ENCODE data around the gene LIN7C. TPM values are rescaled to one million over a fixed set of nuclear protein-coding genes. Genes with fewer than 3 reads are reported as not detected.

LIN7C gene, protein sequence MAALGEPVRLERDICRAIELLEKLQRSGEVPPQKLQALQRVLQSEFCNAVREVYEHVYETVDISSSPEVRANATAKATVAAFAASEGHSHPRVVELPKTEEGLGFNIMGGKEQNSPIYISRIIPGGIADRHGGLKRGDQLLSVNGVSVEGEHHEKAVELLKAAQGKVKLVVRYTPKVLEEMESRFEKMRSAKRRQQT
- 3.0 TPM for polyA plus RNA-seq (2012; ENCODE audit: low read depth, missing spikeins)

GRCh38 chr11:27506200-27507182, at the start of gene LIN7C:
LIN7C (minus strand) TSS chr11:27506769; CDS start chr11:27506752, 17 bp downstream.
- peak; percentile 61 for DNase-seq (ENCODE audit: insufficient read length, low spot score)
- peak; percentile 94 for FAIRE-seq
- no peak for TF ChIP-seq PAX5 (IDR thresholded peaks at IDR 0.05; ENCODE audit: insufficient read depth, low read length, severe bottlenecking)
- peak; percentile 78 for TF ChIP-seq POU2F2 (IDR thresholded peaks at IDR 0.05; ENCODE audit: low read depth, low read length)
- peak; percentile 95 for TF ChIP-seq POLR2AphosphoS5 (IDR thresholded peaks at IDR 0.05; ENCODE audit: low read depth, low read length)
- peak; percentile 85 for TF ChIP-seq TAF1 (IDR thresholded peaks at IDR 0.05; ENCODE audit: low read depth, low read length)
- peak; percentile 98 for TF ChIP-seq POLR2A (IDR thresholded peaks at IDR 0.05; ENCODE audit: low read depth, low read length)
- TF ChIP-seq SPI1 (IDR thresholded peaks at IDR 0.05; ENCODE audit: low read depth, low read length) = no peak

GRCh38 chr11:27555264-27555663, 48.7 kb upstream of the LIN7C start:
- TF ChIP-seq TAF1 (IDR thresholded peaks at IDR 0.05; ENCODE audit: low read depth, low read length) (no peak), POU2F2 (IDR thresholded peaks at IDR 0.05; ENCODE audit: low read depth, low read length) (no peak), POLR2AphosphoS5 (IDR thresholded peaks at IDR 0.05; ENCODE audit: low read depth, low read length) (no peak), SPI1 (IDR thresholded peaks at IDR 0.05; ENCODE audit: low read depth, low read length) (no peak)
- FAIRE-seq = no peak
- no peak for DNase-seq (ENCODE audit: insufficient read length, low spot score)

DNA sequence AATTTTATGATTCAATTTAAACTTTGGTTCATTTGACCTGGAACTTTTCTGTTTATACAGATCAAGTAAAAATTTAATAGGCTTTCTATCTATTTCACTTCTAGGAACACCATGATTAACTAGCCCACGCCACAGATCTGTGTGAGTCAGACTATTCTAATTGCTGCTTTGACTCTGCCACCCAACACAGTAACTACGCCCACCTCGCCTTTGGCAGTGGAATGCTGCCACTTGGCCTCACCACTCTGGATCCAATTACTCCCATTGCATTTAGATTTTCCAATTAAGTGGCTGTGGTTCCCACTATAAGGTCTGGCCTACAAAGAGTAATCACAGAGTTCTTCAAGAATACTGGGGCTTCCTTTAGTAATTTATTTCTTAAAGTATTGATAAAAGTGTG, 46.6 kb upstream of the LIN7C start:
- no peak for FAIRE-seq

DNA sequence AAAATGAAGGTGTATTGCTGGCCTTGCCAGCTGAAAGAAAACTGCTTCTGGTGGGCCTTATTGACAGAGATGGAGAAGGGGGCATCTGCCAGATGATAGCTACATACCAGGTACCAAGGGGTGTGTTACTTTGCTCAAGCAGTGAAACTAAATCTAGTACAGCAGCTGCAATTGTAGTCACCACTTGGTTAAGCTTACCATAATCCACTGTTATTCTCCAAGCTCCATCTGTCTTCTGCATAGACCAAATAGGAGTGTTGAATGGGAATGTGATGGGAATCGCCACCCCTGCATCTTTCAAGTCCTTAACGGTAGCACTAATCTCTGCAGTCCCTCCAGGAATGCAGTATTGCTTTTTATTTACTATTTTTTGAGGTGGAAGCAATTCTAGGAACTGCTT, 45.8 kb upstream of the LIN7C start:
- TF ChIP-seq POLR2A (IDR thresholded peaks at IDR 0.05; ENCODE audit: low read depth, low read length) (no peak), PAX5 (IDR thresholded peaks at IDR 0.05; ENCODE audit: insufficient read depth, low read length, severe bottlenecking) (no peak)
- DNase-seq (ENCODE audit: insufficient read length, low spot score) (no peak), FAIRE-seq (no peak)

More for the DNA sequence above, 46.6 kb upstream of the LIN7C start:
- DNase-seq (ENCODE audit: insufficient read length, low spot score) = no peak
- TF ChIP-seq PAX5 (IDR thresholded peaks at IDR 0.05; ENCODE audit: insufficient read depth, low read length, severe bottlenecking) = no peak
- TF ChIP-seq SPI1 (IDR thresholded peaks at IDR 0.05; ENCODE audit: low read depth, low read length) = no peak
- TF ChIP-seq POLR2AphosphoS5 (IDR thresholded peaks at IDR 0.05; ENCODE audit: low read depth, low read length) = no peak
- TF ChIP-seq POLR2A (IDR thresholded peaks at IDR 0.05; ENCODE audit: low read depth, low read length) = no peak
- TF ChIP-seq TAF1 (IDR thresholded peaks at IDR 0.05; ENCODE audit: low read depth, low read length) = no peak
- TF ChIP-seq POU2F2 (IDR thresholded peaks at IDR 0.05; ENCODE audit: low read depth, low read length) = no peak

DNA sequence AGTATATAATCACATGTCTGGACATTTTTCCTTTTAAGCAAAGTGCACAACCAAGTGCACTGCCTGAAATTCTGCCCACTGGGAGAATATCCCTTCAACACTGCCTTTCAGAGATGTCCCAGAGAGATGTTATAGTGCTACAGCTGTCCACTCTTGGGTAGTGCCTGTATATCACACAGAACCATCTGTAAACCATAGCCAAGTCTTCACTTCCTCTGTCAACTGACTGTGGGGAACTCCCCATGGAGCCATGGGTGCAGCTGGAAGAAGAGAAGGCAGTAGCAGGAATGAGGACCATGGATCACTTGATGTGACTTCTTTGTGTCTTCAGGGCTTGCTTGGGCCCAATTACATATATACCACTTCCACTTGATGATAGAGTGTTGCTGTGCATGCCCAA, 44.6 kb upstream of the LIN7C start:
- DNase-seq (ENCODE audit: insufficient read length, low spot score) (no peak), FAIRE-seq (no peak)
- TF ChIP-seq TAF1 (IDR thresholded peaks at IDR 0.05; ENCODE audit: low read depth, low read length) (no peak), POU2F2 (IDR thresholded peaks at IDR 0.05; ENCODE audit: low read depth, low read length) (no peak), SPI1 (IDR thresholded peaks at IDR 0.05; ENCODE audit: low read depth, low read length) (peak; percentile 60), PAX5 (IDR thresholded peaks at IDR 0.05; ENCODE audit: insufficient read depth, low read length, severe bottlenecking) (no peak), POLR2AphosphoS5 (IDR thresholded peaks at IDR 0.05; ENCODE audit: low read depth, low read length) (no peak)

- TF ChIP-seq POLR2AphosphoS5 (IDR thresholded peaks at IDR 0.05; ENCODE audit: low read depth, low read length) = no peak
- no peak for TF ChIP-seq PAX5 (IDR thresholded peaks at IDR 0.05; ENCODE audit: insufficient read depth, low read length, severe bottlenecking)
- no peak for TF ChIP-seq POLR2A (IDR thresholded peaks at IDR 0.05; ENCODE audit: low read depth, low read length)
- no peak for TF ChIP-seq POU2F2 (IDR thresholded peaks at IDR 0.05; ENCODE audit: low read depth, low read length)
- TF ChIP-seq SPI1 (IDR thresholded peaks at IDR 0.05; ENCODE audit: low read depth, low read length) = no peak
- TF ChIP-seq TAF1 (IDR thresholded peaks at IDR 0.05; ENCODE audit: low read depth, low read length) = no peak
- FAIRE-seq = no peak
Observed at GRCh38 chr11:27545946-27546345, 39.4 kb upstream of the LIN7C start.

DNA sequence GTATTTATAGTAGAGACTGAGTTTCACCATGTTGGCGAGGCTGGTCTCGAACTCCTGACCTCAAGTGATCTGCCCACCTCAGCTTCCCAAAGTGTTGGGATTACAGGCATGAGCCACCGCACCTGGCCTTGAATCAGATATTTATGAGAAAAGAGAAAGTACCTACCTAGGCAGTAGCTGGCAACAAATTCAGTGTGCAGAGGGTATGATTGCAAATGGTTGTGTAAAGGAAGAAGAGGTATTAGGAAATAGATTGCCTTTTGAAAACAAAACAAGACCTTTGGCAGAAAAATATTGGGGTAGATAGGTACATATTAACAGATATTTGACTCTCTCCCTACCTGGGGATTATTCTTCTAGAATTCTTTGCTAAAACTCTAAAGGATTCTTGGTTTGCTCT, 38.5 kb upstream of the LIN7C start:
- no peak for DNase-seq (ENCODE audit: insufficient read length, low spot score)
- TF ChIP-seq POLR2A (IDR thresholded peaks at IDR 0.05; ENCODE audit: low read depth, low read length) (no peak), SPI1 (IDR thresholded peaks at IDR 0.05; ENCODE audit: low read depth, low read length) (no peak), POLR2AphosphoS5 (IDR thresholded peaks at IDR 0.05; ENCODE audit: low read depth, low read length) (no peak), TAF1 (IDR thresholded peaks at IDR 0.05; ENCODE audit: low read depth, low read length) (no peak), PAX5 (IDR thresholded peaks at IDR 0.05; ENCODE audit: insufficient read depth, low read length, severe bottlenecking) (no peak), POU2F2 (IDR thresholded peaks at IDR 0.05; ENCODE audit: low read depth, low read length) (no peak)
- no peak for FAIRE-seq

More at GRCh38 chr11:27545946-27546345, 39.4 kb upstream of the LIN7C start:
- no peak for DNase-seq (ENCODE audit: insufficient read length, low spot score)

GRCh38 chr11:27541790-27542189, 35.2 kb upstream of the LIN7C start:
- FAIRE-seq = no peak
- no peak for TF ChIP-seq POLR2A (IDR thresholded peaks at IDR 0.05; ENCODE audit: low read depth, low read length)
- no peak for TF ChIP-seq POU2F2 (IDR thresholded peaks at IDR 0.05; ENCODE audit: low read depth, low read length)
- no peak for TF ChIP-seq POLR2AphosphoS5 (IDR thresholded peaks at IDR 0.05; ENCODE audit: low read depth, low read length)
- TF ChIP-seq SPI1 (IDR thresholded peaks at IDR 0.05; ENCODE audit: low read depth, low read length) = no peak
- no peak for TF ChIP-seq PAX5 (IDR thresholded peaks at IDR 0.05; ENCODE audit: insufficient read depth, low read length, severe bottlenecking)
- DNase-seq (ENCODE audit: insufficient read length, low spot score) = no peak

- DNase-seq (ENCODE audit: insufficient read length, low spot score) (no peak), FAIRE-seq (no peak)
- TF ChIP-seq POLR2AphosphoS5 (IDR thresholded peaks at IDR 0.05; ENCODE audit: low read depth, low read length) (no peak), PAX5 (IDR thresholded peaks at IDR 0.05; ENCODE audit: insufficient read depth, low read length, severe bottlenecking) (no peak), POU2F2 (IDR thresholded peaks at IDR 0.05; ENCODE audit: low read depth, low read length) (no peak), POLR2A (IDR thresholded peaks at IDR 0.05; ENCODE audit: low read depth, low read length) (no peak), SPI1 (IDR thresholded peaks at IDR 0.05; ENCODE audit: low read depth, low read length) (no peak)
Observed at GRCh38 chr11:27540051-27540450, 33.5 kb upstream of the LIN7C start.
